Measurements from ENCODE around the gene FBRS. TPM values are rescaled to one million over a fixed set of nuclear protein-coding genes. Genes with fewer than 3 reads are reported as not detected.

FBRS gene
- total RNA-seq, 6 experiments from 2014 or later = 13.0 to 26.2 (median 20.9) TPM

GRCh38 chr16:30697264-30698138 lies 39.3 kb downstream of the FBRS start:
- ATAC-seq (peak; percentile 90 to 92 (median 91)), DNase-seq (peak in 1 of 3 donors; percentile 99)
- Histone ChIP-seq H3K27me3 (no peaks in the 10 kb centered on the region), H3K4me1 (peaks cover 0 to 21% (median 10%) of the 10 kb centered on the region in 4 donors), H3K36me3 (peaks cover 0 to 20% (median 11%) of the 10 kb centered on the region in 4 donors), H3K27ac (peak overlapping the region; percentile 98 to 100 (median 100)), H3K9me3 (no peaks in the 10 kb centered on the region), H3K4me3 (peak overlapping the region; percentile 93 to 98 (median 95))
- TF ChIP-seq POLR2A (IDR thresholded peaks at IDR 0.05) (no peak), CTCF (IDR thresholded peaks at IDR 0.05) (no peak)
- intact Hi-C loops (cut with DNase I) = no loop called here
- WGBS (ENCODE audit: insufficient coverage, low coverage, low lambda C conversion rate, missing lambda C conversion rate) = 18% methylated on average over 11 of the region's 26 CpGs

- TF ChIP-seq CTCF (IDR thresholded peaks at IDR 0.05) (no peak), POLR2A (IDR thresholded peaks at IDR 0.05) (peak; percentile 94)
- Histone ChIP-seq H3K36me3 (peaks cover 0 to 28% (median 15%) of the 10 kb centered on the region in 4 donors), H3K27me3 (no peaks in the 10 kb centered on the region), H3K27ac (peak overlapping the region; percentile 98 to 100 (median 100)), H3K4me3 (peak overlapping the region; percentile 93 to 98 (median 95)), H3K9me3 (no peaks in the 10 kb centered on the region), H3K4me1 (peaks cover 0 to 21% (median 10%) of the 10 kb centered on the region in 4 donors)
- intact Hi-C loops (cut with DNase I) = no loop called here
- ATAC-seq (peak; percentile 77 to 86 (median 84)), DNase-seq (peak; percentile 95 to 99 (median 99))
- WGBS (ENCODE audit: insufficient coverage, low coverage, low lambda C conversion rate, missing lambda C conversion rate) = 0% methylated on average over 3 of the region's 76 CpGs
Measured at GRCh38 chr16:30698139-30698815, 40.0 kb downstream of the FBRS start.

- 2% methylated on average over 35 of the region's 57 CpGs for WGBS (ENCODE audit: insufficient coverage, low coverage, low lambda C conversion rate, missing lambda C conversion rate)
- peak; percentile 71 to 80 (median 76) for ATAC-seq
- H3K4me1 ChIP-seq = peaks cover 0 to 21% (median 10%) of the 10 kb centered on the region in 4 donors
- TF ChIP-seq POLR2A (IDR thresholded peaks at IDR 0.05) (peak; percentile 62), CTCF (IDR thresholded peaks at IDR 0.05) (no peak)
- H3K27ac ChIP-seq = peak within 1 kb of the TSS; percentile 98 to 100 (median 100)
- DNase-seq = peak; percentile 94 to 95 (median 94)
- H3K9me3 ChIP-seq = no peaks in the 10 kb centered on the region
- intact Hi-C loops (cut with DNase I) = no loop called here
- H3K4me3 ChIP-seq = peak within 1 kb of the TSS; percentile 93 to 98 (median 95)
- no peaks in the 10 kb centered on the region for H3K27me3 ChIP-seq
- H3K36me3 ChIP-seq = peaks cover 0 to 35% (median 22%) of the 10 kb centered on the region in 4 donors
Measured at GRCh38 chr16:30698816-30699614, 40.8 kb downstream of the FBRS start, which contains the start of gene SRCAP. SRCAP (plus strand) TSS chr16:30699171; CDS start chr16:30700825, 1,654 bp downstream.

GRCh38 chr16:30699615-30700099 lies 41.4 kb downstream of the FBRS start:
- Histone ChIP-seq H3K4me1 (peaks cover 0 to 21% (median 10%) of the 10 kb centered on the region in 4 donors), H3K27me3 (no peaks in the 10 kb centered on the region), H3K36me3 (peaks cover 0 to 42% (median 28%) of the 10 kb centered on the region in 4 donors), H3K4me3 (peak overlapping the region; percentile 93 to 98 (median 95)), H3K27ac (peak overlapping the region; percentile 98 to 100 (median 100)), H3K9me3 (no peaks in the 10 kb centered on the region)
- intact Hi-C loops (cut with DNase I) = loop anchor here in 1 of 2 donors (10.0 kb wide), 1 partner anchor 55 kb away; no protein-coding TSS in a partner anchor
- DNase-seq (no peak), ATAC-seq (no peak)
- WGBS (ENCODE audit: insufficient coverage, low coverage, low lambda C conversion rate, missing lambda C conversion rate) = 12% methylated on average over 8 of the region's 8 CpGs
- TF ChIP-seq CTCF (IDR thresholded peaks at IDR 0.05) (no peak), POLR2A (IDR thresholded peaks at IDR 0.05) (no peak)

Measured in right lobe of liver (tissue), 6 donors.